GM12878 (cell line): ENCODE measurements around the gene SMPX. TPM values are rescaled to one million over a fixed set of nuclear protein-coding genes. Genes with fewer than 3 reads are reported as not detected.

Experiments
- ATAC-seq: fragments of 200-7000 bp; cut with Tn5 transposase; 3 replicates; pipeline ENCODE4 v1.9.1; 2020; ENCODE audit warnings: mild to moderate bottlenecking, moderate library complexity
- BruUV-seq: library from RNA; stranded (reverse); fragments of 400-500 nt; replicated peaks from 2 replicates; lab custom pipeline; 2021; lab: Mats Ljungman, UMichigan
- CTCF ChIA-PET: fragments of 300-600 bp; sonication (Branson Sonifier 250); formaldehyde crosslinking; extraction: SDS; loops from one replicate; lab custom pipeline; 2021; ENCODE audit warnings: inconsistent platforms; lab: Yijun Ruan, JAX
- POLR2A ChIA-PET: fragments of 350-600 bp; formaldehyde crosslinking; extraction: SDS; loops from one replicate; lab custom pipeline; 2021; ENCODE audit warnings: inconsistent platforms; lab: Charles Lee
- RAD21 ChIA-PET: fragments of 300-600 bp; sonication (Branson Sonifier 250); formaldehyde crosslinking; loops from one replicate; lab custom pipeline; 2023; ENCODE audit warnings: antibody characterized with exemption; ENCODE audit not compliant: unreplicated experiment; lab: Charles Lee
- SMC1A ChIA-PET: fragments of 300-600 bp; sonication (Branson Sonifier 250); formaldehyde crosslinking; loops from one replicate; lab custom pipeline; 2023; ENCODE audit not compliant: unreplicated experiment, uncharacterized antibody; lab: Charles Lee
- DNase-seq: peaks from one replicate; pipeline ENCODE4 v3.0.0-alpha.2; 2011; ENCODE audit warnings: low read depth, low spot score
- FAIRE-seq: peaks from 3 replicates; lab custom pipeline; 2011; peaks lifted over from hg19 to GRCh38; lab: Jason Lieb, UNC
- H2AFZ ChIP-seq: 2 replicates; pipeline ENCODE4 v1.6.0; 2011; ENCODE audit warnings: low read depth, low read length, control low read depth; ENCODE audit not compliant: control insufficient read depth
- H3K27ac ChIP-seq: 2 replicates; pipeline ENCODE4 v1.5.1; 2011; ENCODE audit warnings: control low read depth; ENCODE audit not compliant: control insufficient read depth, insufficient read depth
- H3K27me3 ChIP-seq, 2 experiments: replicated peaks in 1 of 2; 2 replicates each; pipeline versions ENCODE4 v1.6.0 to v1.6.1; 2011; ENCODE audit warnings: low read length in 1 of 2; ENCODE audit not compliant: control insufficient read depth in 2 of 2, insufficient read depth in 2 of 2
- H3K36me3 ChIP-seq, 2 experiments: 2 replicates each; pipeline ENCODE4 v1.5.1; 2011; ENCODE audit warnings: low read length in 1 of 2; ENCODE audit not compliant: control insufficient read depth in 2 of 2, insufficient read depth in 2 of 2
- H3K4me1 ChIP-seq: 2 replicates; pipeline ENCODE4 v1.6.1; 2011; ENCODE audit warnings: mild to moderate bottlenecking, low read length, moderate library complexity, mixed read lengths; ENCODE audit not compliant: control insufficient read depth, insufficient read depth
- H3K4me2 ChIP-seq: 2 replicates; pipeline ENCODE4 v1.6.0; 2011; ENCODE audit warnings: control low read depth; ENCODE audit not compliant: control insufficient read depth, insufficient read depth
- H3K4me3 ChIP-seq: fragments of 200-600 bp; sonication (generic); 2 replicates; pipeline ENCODE4 v1.5.1; 2016
- H3K79me2 ChIP-seq: 2 replicates; pipeline ENCODE4 v1.6.0; 2011; ENCODE audit warnings: low read length; ENCODE audit not compliant: control insufficient read depth, insufficient read depth
- H3K9ac ChIP-seq: 2 replicates; pipeline ENCODE4 v1.8.0; 2011; ENCODE audit warnings: low read length, control low read depth, mixed read lengths; ENCODE audit not compliant: control insufficient read depth, insufficient read depth
- H3K9me3 ChIP-seq: replicated peaks from 3 replicates; pipeline ENCODE4 v1.5.1; 2011; ENCODE audit warnings: mild to moderate bottlenecking, low read length; ENCODE audit not compliant: control insufficient read depth, insufficient read depth
- H4K20me1 ChIP-seq: 2 replicates; pipeline ENCODE4 v1.6.0; 2011; ENCODE audit not compliant: control insufficient read depth, insufficient read depth
- BCLAF1 ChIP-seq: fragments of 450-650 bp; IDR thresholded peaks from 2 replicates; pipeline ENCODE4 v1.6.1; 2017; ENCODE audit warnings: antibody characterized with exemption, mild to moderate bottlenecking, moderate library complexity
- CHD2 ChIP-seq: IDR thresholded peaks from 2 replicates; pipeline ENCODE4 v1.6.1; 2011; ENCODE audit warnings: low read depth, low read length, improper control_type of control experiment, borderline replicate concordance
- DPF2 ChIP-seq: fragments of 450-650 bp; IDR thresholded peaks from 2 replicates; pipeline ENCODE4 v1.6.1; 2017; ENCODE audit warnings: mild to moderate bottlenecking
- EP300 ChIP-seq, 2 experiments: fragments of 150-350 bp in 1 of 2; IDR thresholded peaks; 2 replicates each; pipeline ENCODE4 v1.6.1; 2011 to 2012; ENCODE audit warnings: low read depth in 2 of 2, low read length in 2 of 2, borderline replicate concordance in 1 of 2, improper control_type of control experiment in 1 of 2, inconsistent platforms in 1 of 2; ENCODE audit not compliant: control insufficient read depth in 1 of 2
- GATAD2B ChIP-seq: fragments of 450-650 bp; conservative IDR thresholded peaks from 2 replicates; pipeline ENCODE4 v1.6.1; 2017; ENCODE audit warnings: low read depth, mild to moderate bottlenecking, moderate library complexity
- HDAC2 ChIP-seq: fragments of 200-600 bp; sonication (generic); IDR thresholded peaks from 2 replicates; pipeline ENCODE4 v1.6.1; 2017
- IRF5 ChIP-seq: fragments of 450-650 bp; IDR thresholded peaks from 2 replicates; pipeline ENCODE4 v1.6.1; 2017; ENCODE audit warnings: borderline replicate concordance
- MEF2A ChIP-seq: IDR thresholded peaks from 2 replicates; pipeline ENCODE4 v1.6.1; 2011; ENCODE audit warnings: low read depth, mild to moderate bottlenecking, low read length, moderate library complexity; ENCODE audit not compliant: insufficient read depth
- MXI1 ChIP-seq: fragments of 150-350 bp; IDR thresholded peaks from 2 replicates; pipeline ENCODE4 v1.6.1; 2011; ENCODE audit warnings: low read depth, mild to moderate bottlenecking, inconsistent platforms, low read length, improper control_type of control experiment
- SIN3A ChIP-seq: IDR thresholded peaks from 2 replicates; pipeline ENCODE4 v1.6.1; 2012; ENCODE audit warnings: low read depth, low read length, improper control_type of control experiment
- TCF7 ChIP-seq: IDR thresholded peaks from 2 replicates; pipeline ENCODE4 v1.6.1; 2014; ENCODE audit warnings: antibody characterized with exemption, borderline replicate concordance
- WRNIP1 ChIP-seq: IDR thresholded peaks from 2 replicates; pipeline ENCODE4 v1.6.1; 2011; ENCODE audit warnings: low read depth, low read length, improper control_type of control experiment, borderline replicate concordance
- YY1 ChIP-seq: IDR thresholded peaks from 2 replicates; pipeline ENCODE4 v1.6.1; 2011; ENCODE audit warnings: low read depth, mild to moderate bottlenecking, low read length
- WGBS: methylation state at CpG from one replicate; pipeline ENCODE4 v1.1.6; 2016; ENCODE audit warnings: low lambda C conversion rate; ENCODE audit not compliant: insufficient replicate concordance, insufficient coverage; ENCODE audit errors: missing lambda C conversion rate; 5-methylcytosine and 5-hydroxymethylcytosine counted together
- in situ Hi-C: fragments of 300-500 bp; cut with MboI; formaldehyde crosslinking; loops from 9 replicates; pipeline ENCODE4 v1.14.3; 2018; ENCODE audit warnings: mixed read lengths
- intact Hi-C: fragments of 100-400 bp; cut with micrococcal nuclease; formaldehyde crosslinking; loops from one replicate; pipeline ENCODE4 v1.14.2; 2022; ENCODE audit not compliant: unreplicated experiment
- polyA plus RNA-seq, 11 experiments: library from polyadenylated mRNA; depleted of rRNA in 4 of 11; unstranded in 6 of 11; stranded (reverse) in 5 of 11; fragments of >200 nt; fragmentation: Nextera tagmentation in 4 of 11; fragmentation: Illumina TruSeq in 1 of 11; extraction: Ambion mirVana in 4 of 11; extraction: Trizol in 1 of 11; gene quantifications; 1 replicate in 1 of 11; 2 replicates in 10 of 11; pipeline versions ENCODE4 v1.2.1 to v1.2.3, GENCODE V29; 2011 to 2016; ENCODE audit warnings: inconsistent platforms in 2 of 11, missing spikeins in 2 of 11, low read depth in 1 of 11
- total RNA-seq, 4 experiments: library from RNA; depleted of rRNA in 3 of 4; stranded (reverse); fragments of >200 nt in 3 of 4; fragmentation: Illumina TruSeq in 1 of 4; extraction: Trizol in 1 of 4; gene quantifications; 2 replicates each; pipeline versions ENCODE4 v1.2.1 to v1.2.3, GENCODE V29; 2013 to 2021
- TF ChIP-seq, protein P1 (sequence below): fragments of 450-650 bp; IDR thresholded peaks from 2 replicates; pipeline ENCODE4 v1.6.1; 2017; ENCODE audit warnings: mild to moderate bottlenecking
- TF ChIP-seq, protein P2 (sequence below): fragments of 450-650 bp; IDR thresholded peaks from 2 replicates; pipeline ENCODE4 v1.6.1; 2014; ENCODE audit warnings: mild to moderate bottlenecking

SMPX gene
- total and polyA plus RNA-seq, 10 of the 15 experiments (the other 5 are each of a cell fraction or from before 2014, with no cell fraction given) = 0.08 to 0.09 TPM; not detected in 8

DNA sequence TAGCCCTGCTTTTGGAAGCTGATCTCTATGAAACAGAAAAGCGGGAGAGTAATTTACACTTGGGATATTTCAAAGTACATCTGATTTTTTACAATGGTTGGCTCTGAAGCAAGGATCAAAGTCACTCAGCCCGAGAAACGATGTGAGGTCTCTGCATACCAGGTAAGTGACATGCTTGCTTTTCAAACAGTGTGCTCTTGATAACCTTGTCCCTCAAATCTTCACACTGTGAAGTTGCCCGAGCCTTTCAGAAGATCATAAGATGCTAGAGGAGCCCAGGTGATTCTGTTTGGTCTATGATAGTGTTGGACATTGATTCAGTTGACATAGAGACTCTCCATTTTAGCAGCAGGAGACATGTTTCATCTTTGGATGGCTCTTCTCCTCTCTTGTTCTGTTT, 52.7 kb downstream of the SMPX start:
- no peak overlapping the region for H3K4me3 ChIP-seq
- no peak overlapping the region for H3K27ac ChIP-seq
- H3K9ac ChIP-seq = no peak overlapping the region
- H3K27me3 ChIP-seq = no peaks in the 10 kb centered on the region
- DNase-seq (no peak), ATAC-seq (no peak), FAIRE-seq (no peak)
- H4K20me1 ChIP-seq = no peaks in the 10 kb centered on the region
- intact Hi-C loops (no loop called here), in situ Hi-C loops (no loop called here)
- ChIA-PET SMC1A (no interaction called here), POLR2A (no interaction called here), CTCF (no interaction called here), RAD21 (no interaction called here)
- H3K4me2 ChIP-seq = no peak overlapping the region
- H2AFZ ChIP-seq = no peak overlapping the region
- H3K4me1 ChIP-seq = no peaks in the 10 kb centered on the region
- no peaks in the 10 kb centered on the region for H3K9me3 ChIP-seq
- no peaks in the 10 kb centered on the region for H3K36me3 ChIP-seq
- WGBS = 15% methylated on average over 4 of the region's 4 CpGs
- no TSS peak for BruUV-seq
- no peaks in the 10 kb centered on the region for H3K79me2 ChIP-seq
- TF ChIP-seq MEF2A (no peak), BCLAF1 (no peak), DPF2 (no peak), HDAC2 (no peak), TCF7 (no peak), IRF5 (no peak), YY1 (no peak), GATAD2B (no peak), EP300 (IDR thresholded peaks at IDR 0.05; ENCODE audit: borderline replicate concordance in 1 of 2, control insufficient read depth in 1 of 2, low read depth in 2 of 2, low read length in 2 of 2) (no peak), WRNIP1 (no peak), SIN3A (no peak), CHD2 (no peak), MXI1 (no peak)
- TF ChIP-seq, protein P1, sequence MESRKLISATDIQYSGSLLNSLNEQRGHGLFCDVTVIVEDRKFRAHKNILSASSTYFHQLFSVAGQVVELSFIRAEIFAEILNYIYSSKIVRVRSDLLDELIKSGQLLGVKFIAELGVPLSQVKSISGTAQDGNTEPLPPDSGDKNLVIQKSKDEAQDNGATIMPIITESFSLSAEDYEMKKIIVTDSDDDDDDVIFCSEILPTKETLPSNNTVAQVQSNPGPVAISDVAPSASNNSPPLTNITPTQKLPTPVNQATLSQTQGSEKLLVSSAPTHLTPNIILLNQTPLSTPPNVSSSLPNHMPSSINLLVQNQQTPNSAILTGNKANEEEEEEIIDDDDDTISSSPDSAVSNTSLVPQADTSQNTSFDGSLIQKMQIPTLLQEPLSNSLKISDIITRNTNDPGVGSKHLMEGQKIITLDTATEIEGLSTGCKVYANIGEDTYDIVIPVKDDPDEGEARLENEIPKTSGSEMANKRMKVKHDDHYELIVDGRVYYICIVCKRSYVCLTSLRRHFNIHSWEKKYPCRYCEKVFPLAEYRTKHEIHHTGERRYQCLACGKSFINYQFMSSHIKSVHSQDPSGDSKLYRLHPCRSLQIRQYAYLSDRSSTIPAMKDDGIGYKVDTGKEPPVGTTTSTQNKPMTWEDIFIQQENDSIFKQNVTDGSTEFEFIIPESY = no peak
- TF ChIP-seq, protein P2, sequence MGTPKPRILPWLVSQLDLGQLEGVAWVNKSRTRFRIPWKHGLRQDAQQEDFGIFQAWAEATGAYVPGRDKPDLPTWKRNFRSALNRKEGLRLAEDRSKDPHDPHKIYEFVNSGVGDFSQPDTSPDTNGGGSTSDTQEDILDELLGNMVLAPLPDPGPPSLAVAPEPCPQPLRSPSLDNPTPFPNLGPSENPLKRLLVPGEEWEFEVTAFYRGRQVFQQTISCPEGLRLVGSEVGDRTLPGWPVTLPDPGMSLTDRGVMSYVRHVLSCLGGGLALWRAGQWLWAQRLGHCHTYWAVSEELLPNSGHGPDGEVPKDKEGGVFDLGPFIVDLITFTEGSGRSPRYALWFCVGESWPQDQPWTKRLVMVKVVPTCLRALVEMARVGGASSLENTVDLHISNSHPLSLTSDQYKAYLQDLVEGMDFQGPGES = no peak
